Esophagus muscularis mucosa (tissue), 4 donors: Measurements from ENCODE around the gene DPYSL4. TPM values are rescaled to one million over a fixed set of nuclear protein-coding genes. Genes with fewer than 3 reads are reported as not detected.

ENCODE experiments used
- DNase-seq: peaks from one replicate; pipeline ENCODE4 v3.0.0-alpha.2; 2017; ENCODE audit errors: extremely low spot score
- H3K27ac ChIP-seq, 4 donors: fragments of 200-600 bp; sonication (generic); replicated peaks in 1 of 4; 1 replicate in 3 of 4; 2 replicates in 1 of 4; pipeline ENCODE4 v1.5.1; 2016 to 2019; ENCODE audit warnings: mild to moderate bottlenecking in 1 of 4
- H3K27me3 ChIP-seq, 4 donors: fragments of 200-600 bp; sonication (generic); one replicate each; pipeline versions ENCODE4 v1.5.1 to v1.6.0; 2016 to 2019
- H3K36me3 ChIP-seq, 4 donors: fragments of 200-600 bp; sonication (generic); one replicate each; pipeline ENCODE4 v1.5.1; 2016 to 2019
- H3K4me1 ChIP-seq, 4 donors: fragments of 200-600 bp; sonication (generic); one replicate each; pipeline ENCODE4 v1.5.1; 2016 to 2019
- H3K4me3 ChIP-seq, 4 donors: fragments of 200-600 bp; sonication (generic); 1 replicate in 2 of 4; 2 replicates in 2 of 4; pipeline ENCODE4 v1.5.1; 2016 to 2019; ENCODE audit warnings: mild to moderate bottlenecking in 4 of 4, moderate library complexity in 1 of 4
- H3K9me3 ChIP-seq, 4 donors: fragments of 200-600 bp; sonication (generic); 1 replicate in 3 of 4; 2 replicates in 1 of 4; pipeline ENCODE4 v1.5.1; 2016 to 2019
- CTCF ChIP-seq, 3 experiments: fragments of 200-600 bp in 2 of 3; fragments of 450-650 bp in 1 of 3; sonication (generic) in 2 of 3; IDR thresholded peaks; one replicate each; pipeline ENCODE4 v1.5.1; 2017 to 2019; ENCODE audit warnings: antibody characterized with exemption in 3 of 3, mild to moderate bottlenecking in 2 of 3, moderate library complexity in 1 of 3
- EP300 ChIP-seq: sonication (generic); formaldehyde crosslinking; IDR thresholded peaks from one replicate; pipeline ENCODE4 v1.6.1; 2017; ENCODE audit warnings: antibody characterized with exemption
- POLR2A ChIP-seq: fragments of 450-650 bp; IDR thresholded peaks from one replicate; pipeline ENCODE4 v1.6.1; 2017; ENCODE audit warnings: antibody characterized with exemption, moderate library complexity, mild to moderate bottlenecking, low read depth
- POLR2AphosphoS5 ChIP-seq, 2 donors: sonication (generic); formaldehyde crosslinking; IDR thresholded peaks; one replicate each; pipeline ENCODE4 v1.6.1; 2017; ENCODE audit warnings: antibody characterized with exemption in 2 of 2
- WGBS: methylation state at CpG from one replicate; pipeline ENCODE4 v1.1.5; 2018; 5-methylcytosine and 5-hydroxymethylcytosine counted together
- intact Hi-C: fragments of 100-400 bp; cut with DNase I; formaldehyde crosslinking; loops from one replicate; pipeline ENCODE4 v1.15.1; 2023
- total RNA-seq, 4 donors: library from RNA; depleted of rRNA; stranded (reverse); fragments of >200 nt; gene quantifications; one replicate each; pipeline versions ENCODE4 v1.1.0 to v1.2.1, GENCODE V29; 2016

Gene DPYSL4
- total RNA-seq, 4 donors from 2014 or later: 0.42 to 4.5 (median 1.9) TPM

GRCh38 chr10:132163278-132163765, 23.4 kb upstream of the DPYSL4 start:
- DNase-seq: no peak
- no peak overlapping the region for H3K4me3 ChIP-seq
- H3K36me3 ChIP-seq: peaks cover 0 to 25% (median 7%) of the 10 kb centered on the region in 4 donors
- 69% methylated on average over 15 of the region's 16 CpGs for WGBS
- intact Hi-C loops: no loop called here
- H3K27me3 ChIP-seq: no peaks in the 10 kb centered on the region
- H3K27ac ChIP-seq: no peak overlapping the region
- no peaks in the 10 kb centered on the region for H3K9me3 ChIP-seq
- TF ChIP-seq POLR2A (no peak), CTCF (IDR thresholded peaks at IDR 0.05) (no peak), POLR2AphosphoS5 (IDR thresholded peaks at IDR 0.05) (no peak), EP300 (no peak)
- peaks cover 16 to 23% (median 19%) of the 10 kb centered on the region in 4 donors for H3K4me1 ChIP-seq

- WGBS: 81% methylated on average over 8 of the region's 17 CpGs
- TF ChIP-seq CTCF (IDR thresholded peaks at IDR 0.05) (no peak), POLR2AphosphoS5 (IDR thresholded peaks at IDR 0.05) (no peak), EP300 (no peak), POLR2A (no peak)
- H3K27me3 ChIP-seq: no peaks in the 10 kb centered on the region
- no peak for DNase-seq
- H3K4me3 ChIP-seq: no peak overlapping the region
- peaks cover 0 to 31% (median 12%) of the 10 kb centered on the region in 4 donors for H3K36me3 ChIP-seq
- H3K9me3 ChIP-seq: no peaks in the 10 kb centered on the region
- intact Hi-C loops: no loop called here
- no peak overlapping the region for H3K27ac ChIP-seq
- peaks cover 16 to 23% (median 19%) of the 10 kb centered on the region in 4 donors for H3K4me1 ChIP-seq
Measured at GRCh38 chr10:132163826-132164515, 22.8 kb upstream of the DPYSL4 start.

- Histone ChIP-seq H3K4me3 (no peak overlapping the region), H3K4me1 (peaks cover 16 to 23% (median 19%) of the 10 kb centered on the region in 4 donors), H3K27me3 (peaks cover 0 to 8% (median 0%) of the 10 kb centered on the region in 4 donors), H3K9me3 (no peaks in the 10 kb centered on the region), H3K36me3 (peaks cover 0 to 40% (median 20%) of the 10 kb centered on the region in 4 donors), H3K27ac (no peak overlapping the region)
- TF ChIP-seq CTCF (IDR thresholded peaks at IDR 0.05) (no peak), POLR2A (no peak), EP300 (no peak), POLR2AphosphoS5 (IDR thresholded peaks at IDR 0.05) (no peak)
- WGBS: 77% methylated on average over 7 of the region's 20 CpGs
- intact Hi-C loops: no loop called here
- no peak for DNase-seq
Measured at GRCh38 chr10:132164761-132165278, 21.9 kb upstream of the DPYSL4 start.

- Histone ChIP-seq H3K27ac (no peak overlapping the region), H3K36me3 (peaks cover 0 to 47% (median 26%) of the 10 kb centered on the region in 4 donors), H3K4me1 (peaks cover 16 to 23% (median 19%) of the 10 kb centered on the region in 4 donors), H3K4me3 (no peak overlapping the region), H3K9me3 (no peaks in the 10 kb centered on the region), H3K27me3 (peaks cover 0 to 14% (median 0%) of the 10 kb centered on the region in 4 donors)
- no peak for DNase-seq
- WGBS: 84% methylated on average over 14 of the region's 21 CpGs
- no peak for TF ChIP-seq POLR2A
- intact Hi-C loops: no loop called here
Measured at GRCh38 chr10:132165416-132165980, 21.2 kb upstream of the DPYSL4 start.
